Pancreas (tissue), 10 donors: ENCODE data around the gene KRTDAP. TPM values are rescaled to one million over a fixed set of nuclear protein-coding genes. Genes with fewer than 3 reads are reported as not detected.
"Not testable (repeated sequence)": the region's sequence is repeated elsewhere in the genome, so short reads cannot be mapped to it uniquely, and the experiment has no call there.

Source experiments
- ATAC-seq, 4 donors: fragments of 200-7000 bp; cut with Tn5 transposase; one replicate each; pipeline versions ENCODE4 v1.8.0 to v1.9.1; 2020; ENCODE audit warnings: mild to moderate bottlenecking in 4 of 4, moderate library complexity in 4 of 4
- DNase-seq, 6 donors: peaks; one replicate each; pipeline ENCODE4 v3.0.0-alpha.2; 2020
- FAIRE-seq: peaks from 2 replicates; lab custom pipeline; 2012; peaks lifted over from hg19 to GRCh38; lab: Jason Lieb, UNC
- H3K27ac ChIP-seq, 4 donors: fragments of 200-600 bp; sonication (generic); 1 replicate in 3 of 4; 2 replicates in 1 of 4; pipeline versions ENCODE4 v1.5.0 to v1.8.0; 2020
- H3K27me3 ChIP-seq, 4 donors: fragments of 200-600 bp; one replicate each; pipeline ENCODE4 v1.8.0; 2021
- H3K36me3 ChIP-seq, 3 donors: fragments of 200-600 bp; sonication (generic) in 1 of 3; one replicate each; pipeline versions ENCODE4 v1.5.0 to v1.8.0; 2020 to 2021
- H3K4me1 ChIP-seq, 3 donors: fragments of 200-600 bp; one replicate each; pipeline ENCODE4 v1.8.0; 2021
- H3K4me3 ChIP-seq, 4 donors: fragments of 200-600 bp; sonication (generic) in 2 of 4; one replicate each; pipeline versions ENCODE4 v1.5.0 to v1.8.0; 2020 to 2021
- H3K9me3 ChIP-seq, 4 donors: fragments of 200-600 bp; one replicate each; pipeline ENCODE4 v1.8.0; 2021
- CTCF ChIP-seq, 4 donors: fragments of 200-600 bp; sonication (generic) in 3 of 4; IDR thresholded peaks; one replicate each; pipeline versions ENCODE4 v1.5.0 to v1.8.0; 2021; ENCODE audit warnings: antibody characterized with exemption in 4 of 4
- WGBS, 2 donors: extraction: QIAGEN DNeasy Blood & Tissue Kit; methylation state at CpG; one replicate each; pipeline ENCODE4 v1.1.7; 2013; 5-methylcytosine and 5-hydroxymethylcytosine counted together
- intact Hi-C, 3 donors: fragments of 100-400 bp; cut with DNase I; formaldehyde crosslinking; loops; one replicate each; pipeline versions ENCODE4 v1.11.1 to v1.14.2; 2022
- polyA plus RNA-seq, 2 donors: library from polyadenylated mRNA; stranded (reverse); fragments of 200-250 nt; gene quantifications; one replicate each; pipeline ENCODE4 v1.2.3, GENCODE V29; 2013
- total RNA-seq, 6 donors: library from RNA; stranded (reverse); fragmentation: NEBNext Ultra II Directional in 4 of 6; extraction: Animal tissue kit (Norgen Biotek cat#: 25700) in 4 of 6; gene quantifications; one replicate each; pipeline versions ENCODE4 v1.2.1 to v1.2.4, GENCODE V29; 2021 to 2023
- donor health status: healthy with polysubstance abuse.
- donor health status: DM: no; HTN: no; CAD: no; lungs with moderate emphysema.
- donor health status: DM: no; HTN: no; CAD: no.
- donor health status: control.
- donor health status: control.
- donor health status: Bipolar disorder and iron deficiency.
- donor health status: DM: yes; HTN: yes; CAD: no.
- donor health status: DM: no; HTN: no; CAD: no.
- donor health status: DM: no; HTN: no; CAD: no.
- donor health status: DM: yes; HTN: yes; CAD: no.

The KRTDAP gene
- total and polyA plus RNA-seq, 8 donors, result 0.35 to 2.0 (median 1.3) TPM; not detected in 4

- ATAC-seq, result peak in 2 of 4 donors; percentile 66 to 69
- Histone ChIP-seq H3K4me3 (no peak overlapping the region), H3K9me3 (no peaks in the 10 kb centered on the region), H3K4me1 (no peaks in the 10 kb centered on the region), H3K27me3 (no peaks in the 10 kb centered on the region), H3K27ac (no peak overlapping the region), H3K36me3 (no peaks in the 10 kb centered on the region)
- intact Hi-C loops, result loop anchor here in 1 of 3 donors (10.0 kb wide), 1 partner anchor 134 kb away; the partner anchor contains the start of gene FFAR1
- TF ChIP-seq CTCF (IDR thresholded peaks at IDR 0.05), result no peak
- no peak for DNase-seq
- no peak for FAIRE-seq
- WGBS, 2 donors, result 41% methylated on average over 21 of the region's 21 CpGs
These were observed 11.2 kb downstream of the KRTDAP start for GRCh38 chr19:35478794-35479677.

- intact Hi-C loops, result loop anchor here in 1 of 3 donors (10.0 kb wide), 1 partner anchor 131 kb away; the partner anchor contains the start of gene FFAR1
These were observed 14.1 kb downstream of the KRTDAP start for GRCh38 chr19:35476149-35476548.

GRCh38 chr19:35474594-35474993 lies 15.7 kb downstream of the KRTDAP start:
- not testable (repeated sequence) for DNase-seq, H3K9me3 ChIP-seq, H3K36me3 ChIP-seq, H3K27me3 ChIP-seq, FAIRE-seq, H3K4me3 ChIP-seq, ATAC-seq, H3K4me1 ChIP-seq, H3K27ac ChIP-seq
- 89 to 93% methylated on average over 6 to 7 of the region's 7 CpGs for WGBS, 2 donors
- intact Hi-C loops, result loop anchor here in 1 of 3 donors (10.0 kb wide), 1 partner anchor 130 kb away; the partner anchor contains the start of gene FFAR1

More at GRCh38 chr19:35476149-35476548, 14.1 kb downstream of the KRTDAP start:
- no peaks in the 10 kb centered on the region for H3K9me3 ChIP-seq
- no peak overlapping the region for H3K4me3 ChIP-seq
- WGBS, 2 donors, result 48 to 55% methylated on average over 4 of the region's 4 CpGs
- H3K36me3 ChIP-seq, result no peaks in the 10 kb centered on the region
- no peaks in the 10 kb centered on the region for H3K4me1 ChIP-seq
- DNase-seq, result no peak
- ATAC-seq, result no peak
- no peaks in the 10 kb centered on the region for H3K27me3 ChIP-seq
- H3K27ac ChIP-seq, result no peak overlapping the region
- FAIRE-seq, result no peak
- no peak for TF ChIP-seq CTCF (IDR thresholded peaks at IDR 0.05)

- Histone ChIP-seq H3K27me3 (no peaks in the 10 kb centered on the region), H3K9me3 (no peaks in the 10 kb centered on the region), H3K27ac (no peak overlapping the region), H3K4me1 (no peaks in the 10 kb centered on the region), H3K36me3 (no peaks in the 10 kb centered on the region), H3K4me3 (no peak overlapping the region)
- no peak for TF ChIP-seq CTCF (IDR thresholded peaks at IDR 0.05)
- WGBS, 2 donors, result 87 to 92% methylated on average over 14 of the region's 14 CpGs
- ATAC-seq (no peak), FAIRE-seq (no peak), DNase-seq (no peak)
- intact Hi-C loops, result loop anchor here in 1 of 3 donors (10.0 kb wide), 1 partner anchor 129 kb away; the partner anchor contains the start of gene FFAR1
These were observed 16.2 kb downstream of the KRTDAP start for GRCh38 chr19:35474104-35474503.

GRCh38 chr19:35471946-35472345 lies 18.3 kb downstream of the KRTDAP start:
- H3K36me3 ChIP-seq, result no peaks in the 10 kb centered on the region
- no peak overlapping the region for H3K27ac ChIP-seq
- H3K4me3 ChIP-seq, result no peak overlapping the region
- TF ChIP-seq CTCF (IDR thresholded peaks at IDR 0.05), result no peak
- ATAC-seq (no peak), FAIRE-seq (no peak), DNase-seq (no peak)
- 81 to 89% methylated on average over 8 of the region's 8 CpGs for WGBS, 2 donors
- H3K27me3 ChIP-seq, result no peaks in the 10 kb centered on the region
- intact Hi-C loops, result loop anchor here in 2 of 3 donors (2.0 to 10.0 kb wide), 2 partner anchors 119 to 127 kb away; partner anchors contain the start of gene FFAR1 (in 1 of the 2)
- H3K9me3 ChIP-seq, result no peaks in the 10 kb centered on the region
- no peaks in the 10 kb centered on the region for H3K4me1 ChIP-seq

GRCh38 chr19:35471075-35471474 lies 19.2 kb downstream of the KRTDAP start:
- intact Hi-C loops, result loop anchor here in 1 of 3 donors (10.0 kb wide), 1 partner anchor 126 kb away; the partner anchor contains the start of gene FFAR1
- not testable (repeated sequence) for DNase-seq, H3K4me1 ChIP-seq, H3K27ac ChIP-seq, H3K9me3 ChIP-seq, H3K27me3 ChIP-seq, FAIRE-seq, ATAC-seq, H3K4me3 ChIP-seq, H3K36me3 ChIP-seq
- WGBS, 2 donors, result 92 to 93% methylated on average over 4 of the region's 4 CpGs
